Measurements from ENCODE around the gene TMEM135.
"Not testable (repeated sequence)": the region's sequence is repeated elsewhere in the genome, so short reads cannot be mapped to it uniquely, and the experiment has no call there.

TMEM135 gene

GRCh38 chr11:87265132-87265531 is 227.4 kb downstream of the TMEM135 start:
- in situ Hi-C loops (cut with HindIII; ENCODE audit: low pct_ligation_motif_present, low pct_unique_long_range_greater_than_20kb, low sequenced_read_pairs): no loop called here
- DNase-seq: no peak

- no peak for DNase-seq
- in situ Hi-C loops (cut with HindIII; ENCODE audit: low pct_ligation_motif_present, low pct_unique_long_range_greater_than_20kb, low sequenced_read_pairs): no loop called here
Observed at GRCh38 chr11:87265979-87266378, 228.2 kb downstream of the TMEM135 start.

- DNase-seq: no peak
- in situ Hi-C loops (cut with HindIII; ENCODE audit: low pct_ligation_motif_present, low pct_unique_long_range_greater_than_20kb, low sequenced_read_pairs): no loop called here
Observed at GRCh38 chr11:87266751-87267150, 229.0 kb downstream of the TMEM135 start.

GRCh38 chr11:87271951-87272350 is 234.2 kb downstream of the TMEM135 start:
- DNase-seq; in situ Hi-C loops (cut with HindIII; ENCODE audit: low pct_ligation_motif_present, low pct_unique_long_range_greater_than_20kb, low sequenced_read_pairs): not testable (repeated sequence)

- no peak for DNase-seq
- in situ Hi-C loops (cut with HindIII; ENCODE audit: low pct_ligation_motif_present, low pct_unique_long_range_greater_than_20kb, low sequenced_read_pairs): no loop called here
Observed at GRCh38 chr11:87275176-87275575, 237.4 kb downstream of the TMEM135 start.

GRCh38 chr11:87280143-87280542 is 242.4 kb downstream of the TMEM135 start:
- DNase-seq: no peak
- in situ Hi-C loops (cut with HindIII; ENCODE audit: low pct_ligation_motif_present, low pct_unique_long_range_greater_than_20kb, low sequenced_read_pairs): no loop called here

GRCh38 chr11:87281496-87281895 is 243.8 kb downstream of the TMEM135 start:
- DNase-seq: no peak
- in situ Hi-C loops (cut with HindIII; ENCODE audit: low pct_ligation_motif_present, low pct_unique_long_range_greater_than_20kb, low sequenced_read_pairs): no loop called here

GRCh38 chr11:87284306-87284705 is 246.6 kb downstream of the TMEM135 start:
- in situ Hi-C loops (cut with HindIII; ENCODE audit: low pct_ligation_motif_present, low pct_unique_long_range_greater_than_20kb, low sequenced_read_pairs): no loop called here
- no peak for DNase-seq

- DNase-seq; in situ Hi-C loops (cut with HindIII; ENCODE audit: low pct_ligation_motif_present, low pct_unique_long_range_greater_than_20kb, low sequenced_read_pairs): not testable (repeated sequence)
Observed at GRCh38 chr11:87285674-87286073, 247.9 kb downstream of the TMEM135 start.

- in situ Hi-C loops (cut with HindIII; ENCODE audit: low pct_ligation_motif_present, low pct_unique_long_range_greater_than_20kb, low sequenced_read_pairs): no loop called here
- DNase-seq: no peak
Observed at GRCh38 chr11:87286338-87286737, 248.6 kb downstream of the TMEM135 start.

GRCh38 chr11:87290304-87290922 is 252.7 kb downstream of the TMEM135 start:
- DNase-seq: peak; percentile 66
- in situ Hi-C loops (cut with HindIII; ENCODE audit: low pct_ligation_motif_present, low pct_unique_long_range_greater_than_20kb, low sequenced_read_pairs): no loop called here

GRCh38 chr11:87292598-87292997 is 254.9 kb downstream of the TMEM135 start:
- DNase-seq: no peak
- in situ Hi-C loops (cut with HindIII; ENCODE audit: low pct_ligation_motif_present, low pct_unique_long_range_greater_than_20kb, low sequenced_read_pairs): no loop called here

GRCh38 chr11:87295237-87295636 is 257.5 kb downstream of the TMEM135 start:
- in situ Hi-C loops (cut with HindIII; ENCODE audit: low pct_ligation_motif_present, low pct_unique_long_range_greater_than_20kb, low sequenced_read_pairs): no loop called here
- DNase-seq: no peak

- in situ Hi-C loops (cut with HindIII; ENCODE audit: low pct_ligation_motif_present, low pct_unique_long_range_greater_than_20kb, low sequenced_read_pairs): no loop called here
- DNase-seq: no peak
Observed at GRCh38 chr11:87296627-87297026, 258.9 kb downstream of the TMEM135 start.

GRCh38 chr11:87298155-87298554 is 260.4 kb downstream of the TMEM135 start:
- in situ Hi-C loops (cut with HindIII; ENCODE audit: low pct_ligation_motif_present, low pct_unique_long_range_greater_than_20kb, low sequenced_read_pairs): no loop called here

GRCh38 chr11:87299041-87299481 is 261.3 kb downstream of the TMEM135 start:
- no peak for DNase-seq
- in situ Hi-C loops (cut with HindIII; ENCODE audit: low pct_ligation_motif_present, low pct_unique_long_range_greater_than_20kb, low sequenced_read_pairs): no loop called here

More at GRCh38 chr11:87298155-87298554, 260.4 kb downstream of the TMEM135 start:
- no peak for DNase-seq

GRCh38 chr11:87300640-87301380 is 263.1 kb downstream of the TMEM135 start:
- DNase-seq: no peak
- in situ Hi-C loops (cut with HindIII; ENCODE audit: low pct_ligation_motif_present, low pct_unique_long_range_greater_than_20kb, low sequenced_read_pairs): loop anchor here (25.0 kb wide), 1 partner anchor 364 kb away; no protein-coding TSS in a partner anchor

- in situ Hi-C loops (cut with HindIII; ENCODE audit: low pct_ligation_motif_present, low pct_unique_long_range_greater_than_20kb, low sequenced_read_pairs): loop anchor here (25.0 kb wide), 1 partner anchor 365 kb away; no protein-coding TSS in a partner anchor
- DNase-seq: no peak
Observed at GRCh38 chr11:87301785-87302540, 264.2 kb downstream of the TMEM135 start.

- in situ Hi-C loops (cut with HindIII; ENCODE audit: low pct_ligation_motif_present, low pct_unique_long_range_greater_than_20kb, low sequenced_read_pairs): loop anchor here (25.0 kb wide), 1 partner anchor 367 kb away; no protein-coding TSS in a partner anchor
- no peak for DNase-seq
Observed at GRCh38 chr11:87304412-87304811, 266.7 kb downstream of the TMEM135 start.
